Putamen (tissue), 1 donor: ENCODE results near the gene C2CD4D.
"Not testable (repeated sequence)": the region's sequence is repeated elsewhere in the genome, so short reads cannot be mapped to it uniquely, and the experiment has no call there.

Source experiments
- DNase-seq: peaks from one replicate; pipeline ENCODE4 v3.0.0-alpha.2; 2016; ENCODE audit warnings: low spot score

C2CD4D gene

DNA sequence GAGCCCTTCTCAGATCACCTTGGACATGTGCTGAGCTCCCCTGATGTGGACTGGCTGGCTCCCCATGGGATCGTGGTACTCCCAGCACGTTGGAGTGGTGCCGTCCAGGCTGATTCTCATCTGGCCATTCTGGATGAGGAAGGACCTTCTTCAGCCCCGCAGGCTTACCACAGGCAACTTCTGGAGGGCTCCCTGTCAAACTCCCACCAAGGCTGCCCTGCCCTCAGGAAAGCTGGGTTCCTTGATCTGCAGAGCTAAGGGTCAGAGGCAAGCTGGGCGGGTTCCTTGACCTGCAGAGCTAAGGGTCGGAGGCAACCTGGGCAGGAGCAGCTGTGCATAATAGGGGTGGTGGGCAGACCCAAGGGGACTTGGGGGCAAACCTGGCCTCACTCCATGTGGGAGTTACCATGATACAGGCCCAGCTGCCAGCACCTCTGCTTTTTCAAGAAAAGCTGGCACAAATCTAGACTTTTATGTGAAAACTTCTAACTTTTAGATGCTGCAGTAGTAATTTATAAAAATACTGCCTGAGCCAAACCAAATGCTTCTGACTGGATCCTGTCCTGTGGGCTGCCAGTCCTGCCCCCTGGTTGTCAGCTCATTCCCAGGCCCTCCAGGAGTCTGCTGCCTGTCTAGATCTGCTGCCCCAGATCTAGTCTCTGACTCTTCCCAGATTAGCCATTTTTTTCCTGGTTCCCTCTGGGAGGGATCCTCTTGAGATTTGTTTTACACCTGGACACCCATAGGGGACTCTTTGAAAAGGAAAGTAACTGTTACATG lies 19.5 kb upstream of the C2CD4D start:
- DNase-seq = no peak

DNA sequence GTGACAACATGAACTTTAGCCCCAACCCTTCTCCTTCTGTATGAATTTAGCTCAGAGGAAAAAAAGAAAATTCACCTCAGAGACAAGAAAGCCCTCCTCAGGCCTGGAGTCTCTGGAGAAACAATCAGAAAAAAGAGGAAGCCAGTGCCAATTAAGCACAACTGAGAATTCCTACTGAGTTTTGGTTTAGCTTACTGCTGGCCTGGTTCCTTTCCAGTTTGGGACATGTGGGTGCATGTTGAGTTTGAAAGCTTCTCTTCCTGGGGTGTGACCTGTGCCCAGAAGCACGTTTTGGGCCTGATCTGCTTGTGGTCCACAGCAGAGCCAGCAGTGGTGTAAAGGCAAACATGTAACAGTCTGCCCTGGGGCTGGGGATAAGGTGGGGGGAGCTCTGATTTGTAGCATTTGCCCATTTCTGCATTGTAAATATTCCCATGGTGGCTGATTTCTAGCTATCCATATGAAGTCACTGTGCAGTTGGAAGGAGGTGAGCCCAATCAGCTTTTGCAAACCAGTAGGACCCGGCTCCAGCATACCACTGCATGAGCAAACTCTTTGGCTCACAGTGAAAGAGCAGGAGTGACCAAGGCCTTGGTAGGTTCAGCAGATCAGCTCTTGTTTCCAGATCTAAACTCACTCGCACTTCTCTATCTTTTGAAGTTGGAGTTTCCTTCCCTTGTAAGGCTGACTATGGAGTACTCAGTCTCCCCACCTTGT lies 18.6 kb upstream of the C2CD4D start:
- no peak for DNase-seq

DNA sequence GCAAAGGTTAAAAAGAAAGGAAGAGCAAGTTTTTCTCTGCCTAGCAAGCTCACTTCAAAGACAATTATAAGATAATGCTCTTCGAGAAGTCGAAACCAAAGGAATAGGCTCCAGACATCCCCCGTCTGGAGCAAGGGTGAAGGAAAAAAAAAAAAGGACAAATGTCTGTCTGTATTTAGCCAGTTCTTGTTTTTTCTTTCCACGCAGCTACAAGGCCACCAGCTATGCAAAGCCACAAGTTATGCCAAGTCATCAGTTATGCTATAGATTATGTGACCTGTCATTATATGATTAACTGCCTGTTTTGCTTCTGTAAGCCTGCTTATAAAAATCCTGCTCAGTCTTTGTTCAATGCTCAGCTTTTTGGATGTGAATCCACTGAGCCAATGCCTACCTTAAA lies 16.3 kb upstream of the C2CD4D start:
- no peak for DNase-seq

DNA sequence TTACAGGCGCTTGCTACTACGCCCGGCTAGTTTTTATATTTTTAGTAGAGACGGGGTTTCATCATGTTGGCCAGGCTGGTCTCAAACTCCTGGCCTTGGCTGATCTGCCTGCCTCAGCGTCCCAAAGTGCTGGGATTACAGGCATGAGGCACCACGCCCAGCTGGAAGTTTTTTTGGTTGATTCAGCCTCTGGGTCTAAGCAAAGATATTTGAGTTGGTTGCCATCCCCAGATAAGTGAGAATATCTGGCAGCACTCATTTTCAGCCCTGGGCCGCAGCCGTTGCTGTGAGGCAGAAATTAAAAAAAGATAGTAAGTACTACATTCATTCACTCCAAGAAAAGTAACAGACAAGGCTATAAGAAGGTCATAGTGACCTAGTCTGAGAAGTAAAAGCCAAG lies 15.9 kb upstream of the C2CD4D start:
- DNase-seq = not testable (repeated sequence)

DNA sequence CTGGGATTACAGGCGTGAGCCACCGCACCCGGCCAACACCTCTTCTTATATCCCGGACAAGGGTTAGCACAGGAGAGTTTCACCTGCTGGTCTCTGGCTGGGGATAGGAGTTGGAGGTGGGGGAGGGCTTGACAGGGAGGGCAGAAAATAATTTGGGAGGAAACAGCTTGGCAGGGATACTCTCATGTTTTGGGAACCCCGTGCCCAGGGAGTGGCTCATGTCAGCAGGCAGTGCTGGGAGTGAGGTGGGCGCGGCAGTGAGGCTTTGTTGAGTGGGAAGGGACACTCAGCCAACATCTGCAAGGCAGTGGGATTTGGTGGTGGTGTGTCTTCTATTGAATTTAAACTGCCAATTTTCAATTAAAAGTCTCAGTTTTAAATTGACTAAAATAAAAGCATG lies 15.0 kb upstream of the C2CD4D start:
- DNase-seq = no peak

DNA sequence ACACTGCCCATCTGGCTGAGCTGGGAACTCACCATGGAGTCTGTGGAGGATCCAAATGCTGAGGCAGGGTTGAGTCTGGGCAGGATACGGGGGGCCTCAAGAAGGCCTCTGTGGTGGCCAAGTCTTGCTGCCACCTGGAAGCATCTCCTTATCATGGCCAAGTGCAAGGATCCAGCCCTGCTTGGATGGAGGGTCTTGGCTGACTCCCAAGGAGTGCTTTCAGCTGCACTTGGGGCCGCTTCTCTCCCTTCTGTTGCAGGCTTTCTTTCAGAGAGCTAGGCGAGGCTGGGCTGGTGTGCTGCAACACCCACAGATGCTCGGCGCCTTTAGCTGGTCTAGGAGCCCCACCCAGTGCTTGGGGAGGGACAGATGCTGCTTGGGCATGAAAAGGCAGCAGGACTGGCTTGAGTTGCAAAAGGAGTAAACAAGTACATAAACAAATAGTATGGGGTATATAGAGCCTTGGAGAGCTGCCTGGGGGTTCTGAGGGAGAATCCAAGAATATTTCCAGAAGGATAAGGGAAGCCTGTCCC lies 13.9 kb upstream of the C2CD4D start, which contains the start of gene THEM5:
THEM5 (minus strand) TSS at position 302 of the 533 bp plus-strand sequence; CDS start at position 155, 147 bp downstream.
- DNase-seq = no peak

DNA sequence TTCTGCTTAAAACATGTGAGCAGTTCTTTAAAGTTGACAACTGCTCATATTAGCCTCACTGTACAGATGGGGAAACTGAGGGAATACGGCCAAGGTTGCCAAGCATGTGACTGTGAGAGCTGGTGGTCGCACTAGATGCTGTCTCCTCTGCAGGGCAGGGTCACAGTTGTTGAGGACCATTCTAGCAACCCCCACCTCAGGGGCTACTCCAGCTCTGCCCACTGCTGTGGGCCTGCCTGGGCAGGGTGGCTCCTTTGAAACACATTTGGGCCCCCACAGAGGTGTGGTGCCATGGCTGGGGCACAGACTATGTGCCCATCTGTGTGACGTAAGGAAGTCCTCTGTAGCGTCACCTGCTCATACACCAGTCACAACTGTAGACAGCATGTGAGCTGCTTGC lies 13.1 kb upstream of the C2CD4D start:
- no peak for DNase-seq

DNA sequence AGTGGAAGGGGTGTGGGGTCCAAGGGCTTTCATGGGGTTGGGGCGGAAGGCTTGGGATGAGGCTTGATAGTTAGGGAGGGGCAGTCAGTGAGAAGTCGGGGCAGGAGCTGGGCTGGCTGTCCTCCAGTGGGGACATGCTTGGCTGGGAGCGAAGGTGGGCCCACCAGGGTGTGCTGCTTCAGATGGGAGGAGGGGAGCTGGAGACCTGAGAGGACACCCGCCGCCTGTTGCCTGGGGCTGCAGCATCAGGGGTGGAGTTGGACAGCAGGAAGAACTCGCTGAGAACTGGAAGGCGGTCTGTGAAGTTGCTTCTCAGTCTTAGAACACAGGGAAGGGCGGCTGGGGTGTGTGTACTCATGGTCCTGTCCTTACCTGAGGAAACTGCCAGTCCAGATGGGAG lies 12.3 kb upstream of the C2CD4D start:
- no peak for DNase-seq

DNA sequence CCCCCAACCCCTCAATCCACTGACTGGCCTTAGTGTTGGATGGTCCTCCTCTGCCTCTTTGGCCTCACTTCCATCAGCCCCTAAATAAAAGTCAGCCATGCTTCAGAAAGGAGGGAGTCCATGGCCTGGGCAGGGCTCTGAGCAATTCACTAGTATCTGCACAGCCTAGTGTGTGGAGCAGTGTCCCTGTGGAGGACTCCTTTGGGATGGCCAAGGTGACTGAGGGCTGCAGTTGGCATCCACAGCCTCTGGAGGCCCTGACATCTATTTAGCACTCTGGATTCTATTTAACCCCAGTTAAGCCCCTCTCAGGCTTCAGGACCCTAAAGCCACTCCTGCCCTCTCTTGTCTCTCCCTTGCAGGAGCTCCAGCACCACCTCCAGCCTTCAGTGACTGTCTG lies 10.3 kb upstream of the C2CD4D start:
- DNase-seq = no peak

DNA sequence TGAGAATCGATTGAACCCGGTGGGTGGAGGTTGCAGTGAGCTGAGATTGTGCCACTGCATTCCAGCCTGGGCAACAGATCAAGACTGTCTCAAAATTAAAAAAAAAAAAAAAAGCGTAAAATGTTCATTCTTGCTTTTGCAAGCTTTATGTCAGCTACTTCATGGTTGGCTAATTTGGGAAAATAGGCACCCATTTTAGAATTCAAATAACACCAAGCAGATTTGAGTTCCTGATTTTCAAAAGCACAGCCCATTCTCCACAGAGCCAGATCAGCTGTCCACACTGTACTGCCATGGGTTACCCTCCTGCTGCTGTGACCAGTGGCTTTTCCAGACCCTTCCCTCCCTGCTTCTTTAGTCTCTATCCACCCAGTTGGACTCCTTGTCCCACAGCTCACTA lies 9.5 kb upstream of the C2CD4D start:
- DNase-seq = no peak

DNA sequence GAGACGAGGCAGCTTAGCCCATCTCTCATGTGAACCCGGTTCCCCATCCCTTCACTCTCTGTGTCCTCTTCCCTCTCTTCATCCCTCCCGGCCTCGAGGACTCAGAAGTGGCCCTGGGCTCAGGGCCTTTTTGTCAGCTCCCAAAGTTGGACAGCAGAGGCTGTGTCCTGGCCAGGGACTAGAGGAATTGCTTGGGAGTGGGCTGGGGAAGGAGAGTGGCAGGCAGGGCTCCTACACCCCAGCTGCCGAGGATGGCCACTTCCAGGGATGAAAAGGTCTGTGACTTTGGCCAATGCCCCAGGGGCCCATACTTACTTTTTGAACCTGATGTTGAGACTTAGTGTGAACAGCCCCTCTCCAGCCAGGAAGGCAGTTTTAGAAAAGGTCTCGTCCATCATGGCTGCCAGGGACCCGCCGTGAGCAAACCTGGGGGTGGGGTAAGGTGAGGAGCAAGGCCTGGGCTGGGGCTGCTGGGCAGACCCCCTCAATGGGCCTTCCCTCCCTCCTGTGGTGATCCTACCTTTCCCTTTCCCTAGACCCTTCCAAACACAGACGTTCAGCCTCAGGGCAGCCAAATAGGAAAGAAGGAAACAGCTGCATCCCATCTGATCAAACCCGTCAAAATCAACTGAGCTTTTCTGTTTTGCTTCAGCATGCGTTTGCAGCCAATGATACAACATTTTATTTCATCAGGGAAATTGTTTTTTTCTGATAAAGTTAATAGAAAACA lies 8.4 kb upstream of the C2CD4D start:
- no peak for DNase-seq

DNA sequence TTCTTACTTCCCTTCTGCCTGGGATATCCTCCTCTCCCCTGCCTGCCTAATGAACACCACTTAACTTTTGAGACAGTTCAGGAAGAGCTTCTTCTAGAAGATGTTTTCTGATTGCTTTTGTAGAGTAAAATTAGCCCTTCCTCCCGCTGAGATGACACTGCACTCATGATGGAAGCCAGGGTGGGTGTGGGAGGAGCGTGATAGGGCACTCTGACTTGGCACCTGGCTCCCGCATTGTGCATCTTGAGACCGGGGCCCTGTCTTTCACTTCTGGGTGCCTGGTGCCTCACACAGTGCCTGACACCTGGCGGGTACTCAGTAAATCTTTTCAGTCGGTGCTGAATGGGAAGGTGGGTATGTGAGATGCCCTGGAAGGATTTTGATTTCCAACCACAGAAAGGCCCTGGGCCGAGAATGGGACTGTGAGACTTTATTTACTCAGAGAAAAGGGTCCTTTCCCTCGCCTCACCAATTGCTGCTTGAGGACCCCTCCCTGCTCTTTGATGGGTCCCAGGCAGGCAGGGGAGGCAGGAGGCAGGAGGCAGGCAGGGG lies 7.1 kb upstream of the C2CD4D start:
- no peak for DNase-seq

DNA sequence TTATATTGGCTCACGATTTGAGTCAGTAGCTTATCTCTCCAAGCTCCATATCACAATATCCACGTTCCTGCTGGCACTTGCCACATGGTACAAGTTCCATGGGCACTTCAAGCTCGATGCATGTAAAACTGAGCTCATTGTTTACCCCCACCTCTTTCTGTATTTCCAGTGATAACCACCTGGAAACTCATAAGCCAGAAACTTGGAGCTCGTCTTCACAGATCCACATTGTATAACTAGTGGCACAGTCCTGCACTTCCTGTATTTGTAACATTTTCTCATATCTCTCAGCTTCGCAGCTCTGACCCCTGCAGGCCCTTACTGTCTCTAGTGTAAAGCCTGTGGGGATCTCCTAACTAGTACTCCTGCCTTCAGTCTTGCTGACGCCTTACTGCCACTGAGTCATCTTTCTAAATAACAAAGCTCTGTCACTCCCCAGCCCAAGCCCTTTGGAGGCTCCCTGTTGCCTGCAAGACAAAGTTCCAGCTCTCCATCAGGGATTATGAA lies 6.5 kb upstream of the C2CD4D start:
- no peak for DNase-seq

DNA sequence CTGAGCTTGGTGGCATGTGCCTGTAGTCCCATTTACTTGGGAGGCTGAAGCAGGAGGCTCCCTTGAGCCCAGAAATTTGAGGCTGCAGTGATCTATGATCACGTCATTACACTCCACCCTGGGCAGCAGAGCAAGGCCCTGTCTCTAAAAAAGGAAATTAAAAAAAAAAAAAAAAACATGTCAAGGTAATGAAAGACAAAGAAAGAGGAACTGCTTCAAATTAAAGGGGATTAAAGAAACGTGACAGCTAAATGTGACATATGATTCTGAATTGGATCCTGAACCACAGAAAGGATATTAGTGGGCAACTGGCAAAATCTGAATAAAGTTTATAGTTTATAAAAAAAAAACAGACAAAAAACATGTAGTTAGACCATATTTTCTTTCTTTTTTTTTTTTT lies 3.8 kb upstream of the C2CD4D start:
- DNase-seq = no peak

DNA sequence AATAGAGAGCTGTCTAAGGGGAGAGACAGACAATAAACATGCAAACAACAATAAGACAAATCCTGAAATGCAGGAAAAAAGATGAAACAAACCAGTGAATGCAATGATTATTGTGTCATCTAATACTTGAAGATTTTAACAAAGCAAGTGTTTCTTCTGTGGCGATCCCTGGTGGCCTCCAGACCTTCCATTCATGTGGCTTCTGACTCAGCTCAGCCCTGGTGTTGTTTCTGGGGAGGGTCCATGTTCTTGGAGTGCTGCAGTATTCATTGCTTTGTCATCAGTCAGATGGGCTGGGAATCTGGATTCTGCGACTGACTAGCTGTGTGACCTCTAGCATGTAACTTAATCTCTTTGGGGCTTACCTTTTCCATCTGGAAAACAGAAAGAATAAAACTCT lies 1.5 kb upstream of the C2CD4D start:
- DNase-seq = no peak

DNA sequence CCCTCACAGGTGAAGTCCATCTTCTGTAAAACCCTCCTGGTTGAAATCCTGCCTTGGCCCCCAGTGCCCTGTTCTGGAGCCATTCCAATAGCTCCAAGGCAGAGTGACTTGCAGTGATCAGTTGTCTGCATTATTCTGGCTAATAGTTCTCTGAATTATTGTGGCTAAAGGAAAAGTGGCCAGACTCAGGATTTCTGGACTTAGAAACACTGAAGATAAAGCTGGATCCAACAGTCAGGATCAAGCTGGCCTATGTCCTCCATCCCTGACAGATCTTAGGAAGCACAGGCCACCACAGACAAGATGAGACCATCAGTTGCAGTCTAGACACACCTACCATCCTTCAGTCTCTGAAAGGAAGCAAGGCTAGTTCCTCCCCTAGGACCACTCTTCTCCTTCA lies 801 bp upstream of the C2CD4D start:
- no peak for DNase-seq

DNA sequence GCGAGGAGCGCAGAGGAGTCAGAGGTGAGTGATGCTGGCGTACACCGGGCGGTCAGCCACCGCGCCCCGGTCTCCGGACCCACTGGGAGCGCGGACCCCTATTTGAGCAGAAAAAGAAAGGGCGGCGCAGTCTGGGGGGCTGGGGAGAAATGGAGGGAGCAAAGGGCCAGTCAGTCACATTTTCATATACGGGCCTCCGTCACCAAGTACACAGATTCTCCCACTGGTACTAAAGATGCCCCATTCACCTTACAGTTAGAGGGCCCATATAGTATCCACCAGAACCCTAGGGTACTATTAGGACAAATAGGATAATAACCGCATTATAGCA lies 573 bp downstream of the C2CD4D start:
- DNase-seq = no peak

DNA sequence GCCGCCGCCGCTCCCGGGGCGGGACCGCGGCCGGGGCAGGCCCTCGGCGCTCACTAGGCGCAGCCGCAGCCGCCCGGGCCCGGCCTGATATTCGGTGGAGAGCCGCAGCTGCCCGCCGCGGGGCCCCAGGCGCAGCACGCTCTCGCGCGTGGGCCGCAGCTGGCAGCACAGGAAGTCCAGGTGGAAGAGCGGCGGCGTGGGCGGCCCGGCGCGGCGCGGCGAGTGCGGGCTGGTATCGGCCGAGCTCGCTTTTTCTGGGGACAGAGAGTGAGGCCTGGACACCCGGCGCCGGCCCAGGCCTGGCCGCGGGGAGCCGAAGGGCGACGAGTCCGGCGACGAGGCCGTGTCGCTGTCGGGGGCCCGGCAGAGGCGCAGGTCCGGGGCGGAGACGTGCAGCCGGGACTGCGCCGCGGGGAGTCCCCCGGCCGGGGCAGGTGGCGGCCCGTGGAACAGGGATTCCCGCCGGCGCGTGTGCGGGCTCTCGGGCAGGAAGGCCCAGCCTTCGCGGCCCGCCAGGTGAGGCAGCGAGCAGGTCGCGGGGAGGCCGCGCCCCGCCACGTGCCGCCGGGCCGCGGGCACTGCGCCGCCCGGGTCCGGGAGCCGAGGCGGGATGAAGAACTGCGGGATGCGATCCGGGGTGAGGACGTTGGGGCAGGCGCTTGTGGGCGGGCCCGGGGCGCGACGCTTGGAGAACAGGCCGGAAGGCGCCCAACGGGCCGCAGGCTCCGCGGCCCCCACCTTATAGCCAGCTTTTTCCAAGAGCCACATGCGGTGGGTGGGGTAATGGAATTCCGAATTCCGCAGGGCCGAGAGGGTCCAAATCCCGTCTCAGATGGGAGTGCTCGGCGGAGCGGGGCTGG lies 1.2 kb downstream of the C2CD4D start:
- no peak for DNase-seq

DNA sequence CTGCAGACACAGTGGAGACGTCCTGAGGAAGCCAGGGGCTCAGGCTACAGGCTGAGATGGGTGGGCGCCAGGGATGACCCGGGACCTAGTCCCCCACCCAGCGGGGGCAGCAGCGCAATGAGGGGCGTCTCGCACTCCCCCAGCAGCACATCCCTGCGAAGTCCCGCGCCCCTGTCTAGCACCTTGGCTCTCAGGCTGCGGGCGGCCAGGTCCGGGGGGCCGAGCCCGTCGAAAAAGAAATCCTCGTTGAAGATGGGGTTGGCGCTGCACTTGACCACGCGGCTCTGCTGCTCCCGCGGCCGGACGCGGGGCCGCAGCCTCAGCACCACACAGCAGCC lies 1.8 kb downstream of the C2CD4D start:
- DNase-seq = no peak

DNA sequence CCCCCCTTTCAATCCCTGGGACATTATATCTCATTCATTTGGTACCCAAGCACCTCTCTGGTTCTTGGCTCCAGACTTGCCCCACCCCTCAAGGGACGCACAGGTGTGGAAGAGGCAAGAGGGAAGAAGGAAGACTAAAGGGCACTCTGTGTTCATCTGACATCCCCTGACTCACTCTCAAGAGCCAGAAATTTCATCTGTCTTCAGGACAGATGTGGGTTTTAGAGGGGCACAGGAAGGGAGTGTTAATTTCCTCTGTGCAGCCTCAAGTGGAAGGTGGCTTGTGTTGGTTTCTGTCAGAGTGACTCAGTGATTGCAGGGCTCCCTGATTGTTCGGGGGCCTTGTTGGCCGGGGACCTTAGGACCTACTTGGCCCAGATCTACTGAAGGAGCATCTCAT lies 2.4 kb downstream of the C2CD4D start:
- no peak for DNase-seq

DNA sequence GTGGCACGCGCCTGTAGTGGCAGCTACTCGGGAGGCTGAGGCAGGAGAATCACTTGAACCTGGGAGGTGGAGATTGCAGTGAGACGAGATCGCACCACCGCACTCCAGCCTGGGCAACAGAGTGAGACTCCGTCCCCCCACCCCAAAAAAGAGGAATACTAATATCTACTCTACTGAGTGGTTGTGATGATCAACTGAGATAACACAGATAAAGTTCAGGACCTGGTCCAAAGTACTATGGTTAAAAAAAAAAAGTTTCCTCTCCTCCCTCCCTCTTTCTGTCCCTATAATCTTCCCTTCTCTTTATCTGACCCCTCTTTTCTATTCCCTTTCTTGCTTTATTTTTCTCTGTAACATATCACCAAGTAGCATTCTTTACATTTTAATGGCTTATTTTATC lies 4.0 kb downstream of the C2CD4D start:
- no peak for DNase-seq

DNA sequence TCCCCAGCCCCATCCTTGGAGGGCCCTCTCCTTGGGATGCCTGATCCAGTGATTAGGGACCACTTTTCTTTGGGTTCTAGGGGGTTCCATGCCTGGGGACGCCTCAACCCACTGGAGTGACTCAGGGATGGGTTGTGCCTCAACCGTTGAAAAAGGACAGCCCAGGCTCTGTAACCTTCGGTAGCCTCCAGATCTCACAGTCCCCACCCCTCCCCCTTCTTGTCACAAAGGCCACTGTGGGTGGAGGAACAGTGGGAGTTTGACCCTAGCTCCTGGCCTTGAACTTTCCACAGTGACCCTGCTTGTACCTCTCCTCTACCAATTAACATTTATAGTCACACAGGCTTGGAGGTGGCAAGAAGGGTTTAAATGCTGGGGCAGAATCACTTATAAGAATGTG lies 5.4 kb downstream of the C2CD4D start:
- DNase-seq = no peak
